Fibroblast of the aortic adventitia (primary cell): Measurements from ENCODE around the gene TNNI2. TPM values are rescaled to one million over a fixed set of nuclear protein-coding genes. Genes with fewer than 3 reads are reported as not detected.

Experiments
- DNase-seq: peaks from one replicate; pipeline ENCODE4 v3.0.0-alpha.2; 2010; ENCODE audit warnings: low read depth
- H3K4me3 ChIP-seq: 2 replicates; pipeline ENCODE4 v1.5.1; 2011; ENCODE audit warnings: low read depth, mild to moderate bottlenecking, control low read depth, low read length, moderate library complexity
- CTCF ChIP-seq: IDR thresholded peaks from 2 replicates; pipeline ENCODE4 v1.5.1; 2011; ENCODE audit warnings: mild to moderate bottlenecking, low read length, control low read depth, inconsistent platforms; ENCODE audit not compliant: insufficient read depth
- total RNA-seq: library from RNA; depleted of rRNA; stranded (reverse); fragments of >200 nt; gene quantifications from 2 replicates; pipeline ENCODE4 v1.2.3, GENCODE V29; 2012; ENCODE audit warnings: low replicate concordance

Gene TNNI2
- total RNA-seq, 1 donor = not detected

GRCh38 chr11:1863352-1864216 is 24.8 kb downstream of the TNNI2 start:
- H3K4me3 ChIP-seq = peak overlapping the region; percentile 31
- peak; percentile 82 for DNase-seq
- TF ChIP-seq CTCF = no peak

GRCh38 chr11:1864231-1864630 is 25.4 kb downstream of the TNNI2 start:
- H3K4me3 ChIP-seq = peak overlapping the region; percentile 31
- no peak for TF ChIP-seq CTCF
- peak; percentile 24 for DNase-seq

- no peak for DNase-seq
- H3K4me3 ChIP-seq = peak overlapping the region; percentile 5
- no peak for TF ChIP-seq CTCF
Measured at GRCh38 chr11:1864831-1865665, 26.3 kb downstream of the TNNI2 start.

- TF ChIP-seq CTCF = no peak
- H3K4me3 ChIP-seq = no peak overlapping the region
- no peak for DNase-seq
Measured at GRCh38 chr11:1866226-1866625, 27.4 kb downstream of the TNNI2 start.

- no peak for DNase-seq
- TF ChIP-seq CTCF = no peak
- H3K4me3 ChIP-seq = no peak overlapping the region
Measured at GRCh38 chr11:1866776-1867175, 28.0 kb downstream of the TNNI2 start.

- no peak for DNase-seq
- no peak for TF ChIP-seq CTCF
- H3K4me3 ChIP-seq = no peak overlapping the region
Measured at GRCh38 chr11:1867381-1867780, 28.6 kb downstream of the TNNI2 start.
